ENCODE results near the gene PERM1. TPM values are rescaled to one million over a fixed set of nuclear protein-coding genes. Genes with fewer than 3 reads are reported as not detected.

PERM1 gene
- total RNA-seq, 1 donor from 2014 or later = not detected

DNA sequence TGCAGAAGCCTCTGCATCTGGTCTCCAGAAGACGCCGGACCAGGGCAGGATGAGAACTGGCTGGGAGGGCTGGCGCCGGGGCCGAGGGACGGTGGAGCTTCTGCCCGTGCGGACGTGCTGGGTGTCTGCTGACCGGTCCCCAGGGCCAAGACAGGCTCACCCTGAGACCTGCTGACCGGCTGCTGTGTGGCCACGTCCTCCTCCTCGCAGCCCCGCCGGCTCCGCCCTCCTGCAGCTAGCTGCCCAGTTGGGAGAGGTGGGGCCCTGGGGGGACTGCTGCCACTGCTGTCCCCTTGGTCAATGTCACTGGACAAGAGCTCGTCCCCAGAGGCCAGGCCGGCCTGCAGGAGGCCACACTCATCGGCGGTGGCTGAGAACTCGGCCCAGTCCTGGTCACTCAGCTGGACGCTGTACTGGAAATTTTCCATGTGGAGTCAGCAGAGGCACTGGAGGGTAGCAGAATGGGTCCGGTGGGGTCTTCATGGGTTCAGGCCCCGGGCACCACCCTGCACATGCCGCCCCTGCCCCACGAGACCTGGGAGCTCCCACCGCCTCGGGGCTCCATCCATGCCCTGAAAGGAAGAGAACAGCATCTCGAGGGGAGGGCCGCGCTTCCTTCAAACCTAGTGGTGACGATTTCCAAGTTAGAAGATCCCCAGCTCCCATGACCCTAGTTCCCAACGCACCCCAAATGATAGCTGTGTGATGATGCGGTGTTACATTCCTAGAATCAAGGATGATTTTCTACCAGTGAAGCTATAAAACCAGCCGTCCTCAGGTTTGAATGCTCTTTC is 1.1 kb downstream of the PERM1 start:
- peaks cover 3% of the 10 kb centered on the region for H3K9me3 Mint-ChIP-seq (ENCODE audit: low read depth)
- H3K4me3 Mint-ChIP-seq (ENCODE audit: low read depth) = no peak overlapping the region
- H3K4me1 Mint-ChIP-seq (ENCODE audit: low read depth) = peaks cover under 1% of the 10 kb centered on the region
- no peak overlapping the region for H3K27ac Mint-ChIP-seq
- TF ChIP-seq, protein P1, sequence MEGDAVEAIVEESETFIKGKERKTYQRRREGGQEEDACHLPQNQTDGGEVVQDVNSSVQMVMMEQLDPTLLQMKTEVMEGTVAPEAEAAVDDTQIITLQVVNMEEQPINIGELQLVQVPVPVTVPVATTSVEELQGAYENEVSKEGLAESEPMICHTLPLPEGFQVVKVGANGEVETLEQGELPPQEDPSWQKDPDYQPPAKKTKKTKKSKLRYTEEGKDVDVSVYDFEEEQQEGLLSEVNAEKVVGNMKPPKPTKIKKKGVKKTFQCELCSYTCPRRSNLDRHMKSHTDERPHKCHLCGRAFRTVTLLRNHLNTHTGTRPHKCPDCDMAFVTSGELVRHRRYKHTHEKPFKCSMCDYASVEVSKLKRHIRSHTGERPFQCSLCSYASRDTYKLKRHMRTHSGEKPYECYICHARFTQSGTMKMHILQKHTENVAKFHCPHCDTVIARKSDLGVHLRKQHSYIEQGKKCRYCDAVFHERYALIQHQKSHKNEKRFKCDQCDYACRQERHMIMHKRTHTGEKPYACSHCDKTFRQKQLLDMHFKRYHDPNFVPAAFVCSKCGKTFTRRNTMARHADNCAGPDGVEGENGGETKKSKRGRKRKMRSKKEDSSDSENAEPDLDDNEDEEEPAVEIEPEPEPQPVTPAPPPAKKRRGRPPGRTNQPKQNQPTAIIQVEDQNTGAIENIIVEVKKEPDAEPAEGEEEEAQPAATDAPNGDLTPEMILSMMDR (IDR thresholded peaks at IDR 0.05; ENCODE audit: unreplicated experiment) = no peak
- no peak for DNase-seq (ENCODE audit: low spot score, unreplicated experiment)
- H3K36me3 Mint-ChIP-seq (ENCODE audit: insufficient read depth) = peaks cover 2% of the 10 kb centered on the region
- H3K27me3 Mint-ChIP-seq = peaks cover 31% of the 10 kb centered on the region

DNA sequence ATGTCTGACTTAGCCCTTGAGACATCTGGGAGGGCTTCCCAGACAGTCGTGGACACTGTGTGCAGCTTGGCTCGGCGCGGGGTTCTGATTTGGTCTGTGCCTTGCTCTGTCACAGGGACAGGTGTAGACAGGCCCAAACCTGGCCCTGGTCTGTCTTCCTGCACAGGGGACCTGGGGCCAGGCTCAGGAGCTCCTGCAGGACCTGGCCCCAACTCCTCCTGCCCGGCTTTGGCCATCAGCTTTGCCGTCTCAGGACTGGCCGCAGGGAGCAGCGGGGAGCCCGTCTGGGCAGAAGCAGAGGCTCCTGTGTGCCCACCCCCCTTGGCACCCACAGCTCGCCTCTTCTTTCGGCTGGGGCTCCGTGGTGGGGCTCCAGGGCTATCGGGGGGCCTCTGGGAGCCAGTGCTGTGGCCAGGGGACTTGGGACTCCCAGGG is 1.7 kb downstream of the PERM1 start:
- Mint-ChIP-seq H3K36me3 (ENCODE audit: insufficient read depth) (peaks cover 2% of the 10 kb centered on the region), H3K4me1 (ENCODE audit: low read depth) (peaks cover 2% of the 10 kb centered on the region), H3K9me3 (ENCODE audit: low read depth) (peaks cover 3% of the 10 kb centered on the region), H3K4me3 (ENCODE audit: low read depth) (no peak overlapping the region), H3K27me3 (peaks cover 28% of the 10 kb centered on the region), H3K27ac (no peak overlapping the region)
- DNase-seq (ENCODE audit: low spot score, unreplicated experiment) = no peak
- TF ChIP-seq, protein P1 (IDR thresholded peaks at IDR 0.05; ENCODE audit: unreplicated experiment) = no peak

DNA sequence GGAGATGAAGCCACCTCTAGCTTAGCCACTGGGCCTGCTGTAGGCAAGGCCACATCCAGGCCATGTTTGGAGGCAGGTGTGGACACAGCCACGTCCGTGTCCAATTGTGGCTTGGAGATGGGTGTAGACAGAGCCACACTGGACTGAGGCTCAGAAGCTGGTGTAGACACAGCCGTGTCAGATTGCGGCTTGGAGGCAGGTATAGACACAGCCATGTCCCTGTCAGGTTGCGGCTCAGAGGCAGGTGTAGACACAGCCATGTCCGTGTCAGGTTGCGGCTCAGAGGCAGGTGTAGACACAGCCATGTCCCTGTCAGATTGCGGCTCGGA is 2.2 kb downstream of the PERM1 start:
- Mint-ChIP-seq H3K4me3 (ENCODE audit: low read depth) (no peak overlapping the region), H3K4me1 (ENCODE audit: low read depth) (peaks cover 2% of the 10 kb centered on the region), H3K27me3 (peaks cover 28% of the 10 kb centered on the region), H3K36me3 (ENCODE audit: insufficient read depth) (peaks cover 2% of the 10 kb centered on the region), H3K9me3 (ENCODE audit: low read depth) (peaks cover 3% of the 10 kb centered on the region), H3K27ac (no peak overlapping the region)
- DNase-seq (ENCODE audit: low spot score, unreplicated experiment) = no peak
- TF ChIP-seq, protein P1 (IDR thresholded peaks at IDR 0.05; ENCODE audit: unreplicated experiment) = no peak

DNA sequence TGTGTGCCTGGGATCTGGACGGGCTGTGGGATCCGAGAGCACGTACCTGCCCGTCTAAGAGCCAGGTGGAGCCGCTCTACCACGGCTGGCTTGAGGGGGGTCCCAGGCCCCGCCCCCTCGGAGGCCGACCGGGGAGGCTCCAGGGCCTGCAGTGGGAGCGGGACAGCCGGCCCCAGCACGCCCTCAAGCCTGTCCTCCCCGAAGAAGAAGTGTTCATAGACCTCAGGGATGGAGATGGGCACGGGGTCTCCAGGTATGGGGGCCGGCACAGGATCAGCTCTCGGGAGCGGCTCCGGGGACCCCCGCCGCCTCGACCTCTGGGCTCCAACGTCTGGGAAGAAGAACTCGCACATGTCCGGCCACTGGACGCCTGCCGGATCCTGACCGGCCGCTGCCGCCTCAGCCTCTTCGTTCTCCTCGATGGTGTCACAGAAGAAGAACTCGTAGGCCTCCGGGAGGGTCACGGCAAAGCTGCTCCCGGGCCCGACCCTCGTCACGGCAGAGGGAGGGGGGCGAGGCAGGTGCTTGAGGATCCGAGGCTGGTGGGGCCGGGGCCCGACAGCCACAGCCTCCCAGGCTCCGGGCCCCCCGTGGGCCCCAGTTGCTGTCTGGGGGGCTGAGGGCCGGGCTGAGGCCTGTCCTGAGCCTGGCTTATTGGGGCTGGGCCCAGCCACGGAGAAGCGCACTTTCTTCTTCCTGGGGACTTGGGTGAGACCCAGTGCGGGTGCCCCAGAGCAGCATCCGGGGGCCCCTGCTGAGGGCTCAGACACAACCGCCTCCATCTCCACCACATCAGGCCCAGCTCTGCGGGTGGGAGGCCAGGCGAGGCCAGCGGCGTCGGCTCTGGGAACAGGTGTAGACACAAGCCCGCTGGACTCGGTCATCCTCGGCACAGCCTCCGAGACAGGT is 2.8 kb downstream of the PERM1 start:
- peaks cover 2% of the 10 kb centered on the region for H3K36me3 Mint-ChIP-seq (ENCODE audit: insufficient read depth)

More for the DNA sequence above, 2.8 kb downstream of the PERM1 start:
- DNase-seq (ENCODE audit: low spot score, unreplicated experiment) = no peak
- Mint-ChIP-seq H3K9me3 (ENCODE audit: low read depth) (peaks cover 3% of the 10 kb centered on the region), H3K4me3 (ENCODE audit: low read depth) (no peak overlapping the region), H3K4me1 (ENCODE audit: low read depth) (peaks cover 2% of the 10 kb centered on the region), H3K27ac (no peak overlapping the region), H3K27me3 (peaks cover 29% of the 10 kb centered on the region)
- TF ChIP-seq, protein P1 (IDR thresholded peaks at IDR 0.05; ENCODE audit: unreplicated experiment) = no peak
